DOHH2 (cell line): ENCODE results near the gene NOL4L.

Experiments used
- CTCF ChIP-seq: fragments of 200-600 bp; sonication (generic); IDR thresholded peaks from one replicate; pipeline ENCODE4 v1.5.1; 2014; ENCODE audit warnings: antibody characterized with exemption, mild to moderate bottlenecking, low read depth, low read length; ENCODE audit not compliant: poor library complexity, severe bottlenecking
- EZH2phosphoT487 ChIP-seq: fragments of 200-600 bp; sonication (generic); IDR thresholded peaks from 2 replicates; pipeline ENCODE4 v1.6.1; 2017; ENCODE audit warnings: borderline replicate concordance, mild to moderate bottlenecking, antibody characterized with exemption, low read length, moderate library complexity, mixed read lengths

- TF ChIP-seq CTCF: no peak
- TF ChIP-seq EZH2phosphoT487: no peak
Observed at GRCh38 chr20:32534661-32535240, 50.4 kb downstream of the NOL4L start.
